Thymus (tissue), 11 donors: ENCODE results near the gene PRKG1. TPM values are rescaled to one million over a fixed set of nuclear protein-coding genes. Genes with fewer than 3 reads are reported as not detected.
A peak's percentile ranks its signal among the peaks of the same experiment; 100 is the strongest.

Experiments
- DNase-seq, 9 donors: peaks; one replicate each; pipeline ENCODE4 v3.0.0-alpha.2; 2013; ENCODE audit warnings: low spot score in 9 of 9, low read depth in 6 of 9, missing footprints in 1 of 9
- H3K27ac ChIP-seq, 2 donors: one replicate each; pipeline ENCODE4 v1.5.1; 2013; ENCODE audit warnings: control low read depth in 1 of 2, low read depth in 1 of 2, low read length in 1 of 2, mild to moderate bottlenecking in 1 of 2, moderate library complexity in 1 of 2
- H3K27me3 ChIP-seq, 2 donors: one replicate each; pipeline ENCODE4 v1.5.1; 2013; ENCODE audit warnings: low read length in 1 of 2; ENCODE audit not compliant: control insufficient read depth in 2 of 2, insufficient read depth in 1 of 2
- H3K36me3 ChIP-seq, 2 donors: one replicate each; pipeline ENCODE4 v1.5.1; 2013; ENCODE audit warnings: low read length in 1 of 2, mild to moderate bottlenecking in 1 of 2, moderate library complexity in 1 of 2; ENCODE audit not compliant: control insufficient read depth in 2 of 2, insufficient read depth in 2 of 2
- H3K4me1 ChIP-seq, 2 donors: one replicate each; pipeline ENCODE4 v1.5.1; 2013; ENCODE audit warnings: low read length in 2 of 2; ENCODE audit not compliant: control insufficient read depth in 2 of 2, insufficient read depth in 2 of 2
- H3K4me3 ChIP-seq, 2 donors: one replicate each; pipeline ENCODE4 v1.5.1; 2013; ENCODE audit warnings: low read length in 2 of 2, control low read depth in 1 of 2, mild to moderate bottlenecking in 1 of 2
- H3K9me3 ChIP-seq, 2 donors: one replicate each; pipeline ENCODE4 v1.5.1; 2013; ENCODE audit warnings: low read length in 1 of 2, mild to moderate bottlenecking in 1 of 2; ENCODE audit not compliant: control insufficient read depth in 2 of 2, insufficient read depth in 1 of 2
- WGBS: extraction: QIAGEN DNeasy Blood & Tissue Kit; methylation state at CpG from one replicate; pipeline ENCODE4 v1.1.7; 2013; 5-methylcytosine and 5-hydroxymethylcytosine counted together
- polyA plus RNA-seq: library from polyadenylated mRNA; stranded (reverse); fragments of 200-250 nt; gene quantifications from one replicate; pipeline ENCODE4 v1.2.3, GENCODE V29; 2013
- total RNA-seq: library from RNA; stranded (reverse); fragments of 120-200 nt; gene quantifications from one replicate; pipeline ENCODE4 v1.2.4, GENCODE V29; 2013
- donor health status: healthy.

Gene PRKG1
- total and polyA plus RNA-seq, 2 donors: 2.5 to 7.4 TPM

DNA sequence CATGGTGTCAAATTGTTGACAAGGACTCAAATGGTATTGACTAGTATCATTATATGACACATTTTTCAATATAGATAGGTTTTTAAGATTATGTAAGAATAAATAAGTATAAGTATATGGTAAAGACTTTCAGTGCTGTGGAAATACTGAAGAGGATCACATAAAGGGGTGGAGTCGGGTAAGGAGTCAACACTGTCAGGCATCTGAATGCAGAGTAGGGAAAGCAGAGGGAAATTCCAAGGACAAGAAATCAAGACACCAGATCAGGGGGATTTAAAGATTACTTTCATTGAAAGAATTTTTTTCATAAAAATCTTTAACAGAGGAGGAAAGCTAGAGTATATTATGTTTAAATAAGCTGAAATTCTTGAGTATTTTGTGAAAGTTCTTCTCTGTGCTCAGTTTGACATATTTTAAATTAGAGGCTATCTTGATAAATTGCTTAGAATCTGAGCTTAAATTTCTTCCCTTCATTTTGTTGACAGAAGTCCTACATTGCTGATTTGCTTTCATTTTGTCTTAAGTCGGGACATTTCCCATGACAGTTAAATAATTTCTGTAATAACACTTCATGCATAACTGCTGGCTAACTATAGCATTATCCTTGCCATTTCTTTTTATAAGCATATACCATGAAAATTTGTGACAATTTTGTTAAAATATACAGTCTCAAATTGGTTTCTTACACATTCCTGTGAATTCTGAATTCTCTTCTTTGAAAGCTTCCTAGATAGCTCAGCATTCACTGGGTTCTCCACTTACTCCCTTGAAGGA, 244.3 kb downstream of the PRKG1 start:
- H3K4me3 ChIP-seq: no peak overlapping the region
- H3K9me3 ChIP-seq: no peaks in the 10 kb centered on the region
- peak overlapping the region in 1 of 2 donors; percentile 39 for H3K27ac ChIP-seq
- DNase-seq: no peak
- H3K4me1 ChIP-seq: no peaks in the 10 kb centered on the region
- H3K36me3 ChIP-seq: no peaks in the 10 kb centered on the region
- WGBS: 91% methylated on average over 2 of the region's 2 CpGs
- H3K27me3 ChIP-seq: no peaks in the 10 kb centered on the region

DNA sequence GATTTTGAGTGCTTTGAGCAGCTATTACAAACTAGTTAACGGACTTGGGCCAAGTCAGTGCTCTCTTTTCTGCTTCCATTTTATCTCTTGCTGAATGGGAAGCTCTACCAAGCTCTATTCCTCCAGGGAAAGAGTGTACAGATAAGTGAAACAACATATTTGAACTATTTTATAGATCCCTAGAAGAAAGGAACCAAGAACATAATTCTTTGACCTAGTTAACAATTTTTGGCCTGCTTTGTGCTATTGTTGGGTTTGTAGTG, 244.8 kb downstream of the PRKG1 start:
- Histone ChIP-seq H3K27ac (peak overlapping the region in 1 of 2 donors; percentile 39), H3K4me1 (no peaks in the 10 kb centered on the region), H3K36me3 (no peaks in the 10 kb centered on the region), H3K27me3 (no peaks in the 10 kb centered on the region), H3K4me3 (no peak overlapping the region), H3K9me3 (no peaks in the 10 kb centered on the region)
- 79% methylated on average over 1 of the region's 1 CpG for WGBS
- no peak for DNase-seq

DNA sequence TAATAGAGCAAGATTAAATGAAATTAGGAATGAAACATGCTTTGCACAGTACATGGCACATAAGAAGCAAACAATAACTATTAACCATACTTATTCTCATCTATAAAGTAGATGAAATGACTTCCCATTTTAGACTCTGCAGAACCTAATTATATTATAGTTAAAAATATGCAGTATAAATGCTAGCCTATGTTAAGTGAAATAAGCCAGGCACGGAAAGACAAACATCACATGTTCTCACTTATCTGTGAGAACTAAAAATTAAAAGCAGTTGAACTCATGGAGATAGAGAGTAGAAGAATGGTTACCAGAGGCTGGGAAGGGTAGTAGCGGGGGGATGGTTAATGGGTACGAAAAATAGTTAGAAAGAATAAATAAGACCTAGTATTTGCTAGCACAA, 247.0 kb downstream of the PRKG1 start:
- H3K4me3 ChIP-seq: no peak overlapping the region
- WGBS: 96% methylated on average over 3 of the region's 3 CpGs
- no peaks in the 10 kb centered on the region for H3K27me3 ChIP-seq
- no peak for DNase-seq
- H3K4me1 ChIP-seq: no peaks in the 10 kb centered on the region
- no peaks in the 10 kb centered on the region for H3K9me3 ChIP-seq
- H3K36me3 ChIP-seq: no peaks in the 10 kb centered on the region
- no peak overlapping the region for H3K27ac ChIP-seq

DNA sequence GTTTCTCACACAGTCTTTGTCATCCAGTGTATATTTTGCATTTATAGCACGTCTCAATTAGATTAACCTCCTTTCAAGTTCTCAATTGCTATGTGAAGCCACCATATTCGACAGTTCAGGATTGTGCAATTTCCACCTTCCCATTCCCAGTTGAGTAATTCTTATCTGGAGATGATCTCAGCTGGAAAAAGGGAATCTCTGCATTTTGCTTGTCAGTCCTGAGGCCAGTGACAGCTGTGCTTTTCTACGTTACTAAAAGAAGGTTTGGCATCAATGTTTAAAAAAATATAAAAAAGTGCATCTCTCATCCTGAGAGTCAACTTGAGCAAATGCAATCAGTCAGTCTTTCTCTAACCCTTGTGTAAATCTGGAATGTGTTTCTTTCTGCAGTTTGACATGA, 247.7 kb downstream of the PRKG1 start:
- H3K4me3 ChIP-seq: no peak overlapping the region
- no peaks in the 10 kb centered on the region for H3K4me1 ChIP-seq
- DNase-seq: no peak
- no peaks in the 10 kb centered on the region for H3K27me3 ChIP-seq
- H3K9me3 ChIP-seq: no peaks in the 10 kb centered on the region
- WGBS: 85% methylated on average over 3 of the region's 3 CpGs
- H3K36me3 ChIP-seq: no peaks in the 10 kb centered on the region
- no peak overlapping the region for H3K27ac ChIP-seq

DNA sequence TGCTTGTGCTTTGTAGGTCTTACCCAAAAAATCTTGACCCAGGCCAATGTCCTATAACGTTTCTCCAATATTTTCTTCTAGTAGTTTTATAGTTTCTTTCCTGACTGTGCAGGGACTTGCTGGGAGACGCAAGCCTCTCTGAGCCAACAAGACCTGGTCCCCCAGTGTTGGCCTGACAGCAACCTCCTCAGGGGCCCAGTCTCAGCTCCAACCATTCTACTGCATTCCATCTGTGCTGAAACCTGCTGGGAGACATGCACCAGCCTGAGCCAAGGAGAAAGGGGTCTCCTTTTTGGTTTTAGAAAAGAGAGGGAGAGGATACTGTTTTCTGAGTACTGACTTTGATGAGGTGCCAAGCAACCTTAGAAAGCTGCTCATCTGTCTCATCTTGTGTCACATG, 251.4 kb downstream of the PRKG1 start:
- H3K9me3 ChIP-seq: no peaks in the 10 kb centered on the region
- H3K27ac ChIP-seq: no peak overlapping the region
- DNase-seq: no peak
- WGBS: 85% methylated on average over 2 of the region's 2 CpGs
- no peak overlapping the region for H3K4me3 ChIP-seq
- no peaks in the 10 kb centered on the region for H3K27me3 ChIP-seq
- H3K4me1 ChIP-seq: no peaks in the 10 kb centered on the region
- H3K36me3 ChIP-seq: no peaks in the 10 kb centered on the region

DNA sequence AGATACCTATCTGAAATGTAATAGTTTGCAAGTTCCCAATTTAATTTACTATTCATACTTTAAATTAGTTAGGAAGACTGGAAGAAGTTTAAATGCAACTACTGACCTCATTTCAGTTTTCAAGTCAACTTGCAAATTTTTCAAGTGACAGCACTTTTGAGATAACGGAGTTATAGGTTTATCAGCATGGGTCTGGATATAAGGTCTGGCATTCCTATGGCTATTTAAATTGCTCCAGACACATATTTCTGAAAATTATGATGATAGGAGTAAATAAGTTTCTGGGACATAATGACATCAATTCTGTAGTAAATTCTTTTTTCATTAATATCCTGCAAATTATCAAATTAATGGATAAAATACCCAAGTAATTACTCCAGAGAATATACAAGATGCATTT, 251.9 kb downstream of the PRKG1 start:
- no peaks in the 10 kb centered on the region for H3K4me1 ChIP-seq
- H3K9me3 ChIP-seq: peaks cover 0 to 5% of the 10 kb centered on the region in 2 donors
- H3K27ac ChIP-seq: no peak overlapping the region
- DNase-seq: no peak
- no peaks in the 10 kb centered on the region for H3K27me3 ChIP-seq
- H3K4me3 ChIP-seq: no peak overlapping the region
- no peaks in the 10 kb centered on the region for H3K36me3 ChIP-seq
- 98% methylated on average over 1 of the region's 1 CpG for WGBS

DNA sequence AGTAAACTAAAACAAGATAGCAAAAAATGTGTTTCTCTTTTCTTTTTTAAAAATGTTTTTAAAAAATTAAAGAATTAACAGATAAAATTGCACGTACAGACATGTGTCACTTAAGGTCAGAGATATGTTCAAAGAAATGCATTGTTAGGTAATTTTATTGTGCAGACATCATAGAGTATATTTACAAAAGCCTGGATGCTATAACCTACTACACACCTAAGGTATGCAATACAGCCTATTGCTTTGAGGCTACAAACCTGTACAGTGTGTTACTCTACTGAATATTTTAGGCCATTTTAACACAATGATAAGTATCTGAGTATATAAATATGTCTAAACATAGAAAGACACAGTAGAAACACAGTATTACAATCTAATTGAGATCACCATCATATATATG, 253.1 kb downstream of the PRKG1 start:
- no peaks in the 10 kb centered on the region for H3K36me3 ChIP-seq
- 100% methylated on average over 1 of the region's 1 CpG for WGBS
- no peak overlapping the region for H3K27ac ChIP-seq
- DNase-seq: no peak
- no peak overlapping the region for H3K4me3 ChIP-seq
- no peaks in the 10 kb centered on the region for H3K4me1 ChIP-seq
- no peaks in the 10 kb centered on the region for H3K27me3 ChIP-seq
- H3K9me3 ChIP-seq: peaks cover 0 to 5% of the 10 kb centered on the region in 2 donors

DNA sequence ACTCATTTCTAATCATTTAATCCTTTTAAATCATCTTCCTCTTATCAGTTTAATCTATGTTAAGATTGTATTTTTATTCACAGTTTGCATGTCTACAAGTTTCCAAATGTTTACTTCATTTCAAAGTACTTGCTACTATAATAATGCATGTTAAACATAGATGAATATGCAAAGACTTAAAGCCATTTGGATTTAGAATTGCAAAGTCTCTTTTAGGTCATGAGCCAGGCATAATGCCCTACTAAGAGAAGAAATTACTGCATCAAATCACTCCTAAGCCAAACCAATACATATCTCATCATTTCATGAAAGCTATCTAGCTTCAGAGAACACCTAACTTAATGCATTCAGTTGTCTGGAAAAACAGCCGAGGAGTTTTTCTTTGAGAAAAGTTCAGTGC, 266.1 kb downstream of the PRKG1 start:
- Histone ChIP-seq H3K27me3 (no peaks in the 10 kb centered on the region), H3K27ac (no peak overlapping the region), H3K36me3 (no peaks in the 10 kb centered on the region), H3K4me1 (no peaks in the 10 kb centered on the region), H3K9me3 (no peaks in the 10 kb centered on the region), H3K4me3 (no peak overlapping the region)
- DNase-seq: no peak
- WGBS: 95% methylated on average over 1 of the region's 1 CpG

DNA sequence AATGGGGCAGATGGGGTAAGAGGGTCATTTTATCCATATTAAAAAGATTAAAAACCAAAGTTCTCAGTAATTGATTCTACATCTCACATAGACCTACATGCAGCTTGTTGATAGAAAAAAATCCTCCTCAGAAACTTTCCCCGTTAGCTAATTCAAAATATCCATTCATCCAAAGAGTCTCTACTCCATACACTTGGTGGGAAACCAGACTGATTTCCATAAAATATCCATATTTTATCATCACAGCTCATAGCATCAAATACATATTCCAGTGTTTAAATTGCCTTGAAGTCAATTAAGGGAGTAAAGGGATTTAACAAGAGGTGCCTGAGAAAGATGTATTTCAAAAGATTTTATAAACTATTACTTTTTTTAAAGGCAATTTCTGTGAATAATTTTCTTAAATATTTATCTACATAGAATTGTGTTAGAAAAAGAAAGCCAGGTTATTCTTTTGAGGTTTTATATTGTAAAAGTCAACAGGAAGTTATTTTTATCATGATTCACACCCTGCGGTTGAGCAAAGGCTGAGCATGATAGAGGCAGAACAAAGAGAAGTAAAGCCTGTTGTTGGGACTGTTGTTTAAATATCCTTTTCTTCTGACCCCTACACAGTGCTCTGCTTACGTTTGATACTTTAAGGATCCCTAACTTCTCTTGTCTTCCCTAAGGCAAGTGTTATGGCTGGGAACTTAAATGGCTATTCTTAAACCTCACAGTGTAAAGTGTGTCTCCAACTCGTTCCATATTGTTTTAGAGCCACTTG, 266.7 kb downstream of the PRKG1 start:
- WGBS: 60% methylated on average over 4 of the region's 4 CpGs

More for the DNA sequence above, 266.7 kb downstream of the PRKG1 start:
- Histone ChIP-seq H3K27ac (no peak overlapping the region), H3K4me1 (no peaks in the 10 kb centered on the region), H3K36me3 (no peaks in the 10 kb centered on the region), H3K4me3 (no peak overlapping the region), H3K9me3 (no peaks in the 10 kb centered on the region), H3K27me3 (no peaks in the 10 kb centered on the region)
- no peak for DNase-seq
